ENCODE results near the gene CIRBP. TPM values are rescaled to one million over a fixed set of nuclear protein-coding genes. Genes with fewer than 3 reads are reported as not detected.
A peak's percentile ranks its signal among the peaks of the same experiment; 100 is the strongest.

The CIRBP gene
- total and polyA plus RNA-seq, 7 donors: 137 to 591 (median 296) TPM

DNA sequence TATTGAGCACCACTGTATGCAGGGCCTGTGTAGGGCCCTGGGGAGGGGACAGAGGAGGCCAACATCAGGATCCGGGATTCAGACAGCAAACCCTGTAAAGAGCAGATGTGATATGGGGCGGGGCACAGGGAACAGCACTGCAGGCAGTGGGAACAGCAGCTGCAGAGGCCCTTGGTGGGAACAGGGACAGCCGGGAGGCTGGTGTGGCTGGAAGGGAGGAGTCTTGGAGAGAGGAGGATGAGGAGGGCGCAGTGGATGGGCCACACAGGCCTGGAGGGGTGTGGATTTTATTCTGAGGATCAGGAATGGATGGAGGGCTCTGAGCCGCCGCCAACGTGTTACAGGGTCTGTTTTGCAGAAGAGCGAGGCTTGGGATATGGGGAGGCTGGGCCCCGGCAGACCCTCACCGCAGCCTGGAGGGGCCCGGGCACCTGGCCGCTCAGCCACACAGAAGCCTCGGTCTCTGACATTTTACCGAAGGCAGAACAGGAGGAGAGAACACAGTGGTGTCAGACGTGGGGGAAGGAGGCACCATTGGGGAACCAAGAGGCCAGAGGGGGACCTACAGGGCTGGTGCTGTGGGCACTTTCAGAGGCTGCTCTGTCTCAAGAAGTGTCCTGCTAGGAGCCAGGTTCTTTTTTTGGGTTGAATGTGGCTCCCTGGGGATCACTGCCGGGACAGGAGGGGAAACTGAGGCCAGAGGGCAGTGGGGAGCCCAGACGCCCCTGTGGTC, 23.5 kb downstream of the CIRBP start:
- ATAC-seq: no peak
- WGBS, 3 donors: 79 to 87% (median 80%) methylated on average over 17 of the region's 17 CpGs

DNA sequence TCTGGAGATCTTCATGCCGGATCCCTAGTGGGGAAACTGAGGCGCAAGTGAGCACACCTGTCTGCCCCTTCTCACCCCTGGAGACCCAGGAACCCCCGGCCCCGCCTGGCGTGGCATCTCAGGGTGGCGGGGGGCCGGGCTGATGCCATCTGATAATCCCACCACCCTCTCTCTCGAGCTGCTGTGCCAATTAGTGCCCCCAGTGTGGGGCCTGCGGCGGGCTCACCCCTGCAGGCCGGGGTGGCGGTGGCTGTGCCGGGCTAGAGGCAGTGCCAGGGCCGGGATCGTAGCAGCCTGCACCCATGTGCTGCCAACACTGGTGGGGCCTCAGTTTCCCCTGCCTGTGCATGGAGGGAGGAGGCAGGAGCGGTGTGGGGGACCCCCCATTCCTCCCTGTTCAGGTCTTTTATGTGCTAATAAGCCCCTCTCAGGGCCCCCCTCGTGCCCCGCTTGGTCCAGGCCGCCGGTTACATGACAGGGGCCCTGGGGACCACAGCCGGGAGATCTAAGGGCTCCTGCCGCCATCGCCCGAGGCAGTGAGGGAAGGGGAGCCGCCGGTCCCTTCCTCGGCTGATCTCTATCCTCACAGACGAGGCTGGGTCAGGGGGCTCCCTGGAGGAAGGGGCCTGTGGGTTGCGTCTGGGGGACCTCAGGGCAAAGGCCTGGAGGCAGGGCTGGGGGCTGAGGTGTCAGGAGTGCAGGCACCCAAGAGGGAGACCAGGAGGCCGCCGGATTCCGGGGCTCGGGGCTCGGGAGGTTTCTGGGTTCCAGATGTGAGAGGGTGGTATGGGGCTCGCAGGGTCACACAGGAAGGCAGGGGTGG, 24.9 kb downstream of the CIRBP start:
- no peak overlapping the region for H3K27ac ChIP-seq
- 66 to 76% (median 68%) methylated on average over 33 to 35 of the region's 35 CpGs for WGBS, 3 donors
- TF ChIP-seq, protein P1, sequence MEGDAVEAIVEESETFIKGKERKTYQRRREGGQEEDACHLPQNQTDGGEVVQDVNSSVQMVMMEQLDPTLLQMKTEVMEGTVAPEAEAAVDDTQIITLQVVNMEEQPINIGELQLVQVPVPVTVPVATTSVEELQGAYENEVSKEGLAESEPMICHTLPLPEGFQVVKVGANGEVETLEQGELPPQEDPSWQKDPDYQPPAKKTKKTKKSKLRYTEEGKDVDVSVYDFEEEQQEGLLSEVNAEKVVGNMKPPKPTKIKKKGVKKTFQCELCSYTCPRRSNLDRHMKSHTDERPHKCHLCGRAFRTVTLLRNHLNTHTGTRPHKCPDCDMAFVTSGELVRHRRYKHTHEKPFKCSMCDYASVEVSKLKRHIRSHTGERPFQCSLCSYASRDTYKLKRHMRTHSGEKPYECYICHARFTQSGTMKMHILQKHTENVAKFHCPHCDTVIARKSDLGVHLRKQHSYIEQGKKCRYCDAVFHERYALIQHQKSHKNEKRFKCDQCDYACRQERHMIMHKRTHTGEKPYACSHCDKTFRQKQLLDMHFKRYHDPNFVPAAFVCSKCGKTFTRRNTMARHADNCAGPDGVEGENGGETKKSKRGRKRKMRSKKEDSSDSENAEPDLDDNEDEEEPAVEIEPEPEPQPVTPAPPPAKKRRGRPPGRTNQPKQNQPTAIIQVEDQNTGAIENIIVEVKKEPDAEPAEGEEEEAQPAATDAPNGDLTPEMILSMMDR (IDR thresholded peaks at IDR 0.05): no peak
- no peaks in the 10 kb centered on the region for H3K4me1 ChIP-seq
- no peaks in the 10 kb centered on the region for H3K36me3 ChIP-seq (ENCODE audit: insufficient read depth in 1 of 2, low read depth in 1 of 2)
- no peaks in the 10 kb centered on the region for H3K9me3 ChIP-seq
- intact Hi-C loops (cut with DNase I): no loop called here
- H3K4me3 ChIP-seq: no peak overlapping the region
- H3K27me3 ChIP-seq (ENCODE audit: insufficient read depth in 3 of 3, low read length in 2 of 3): peaks cover 0 to 73% (median 17%) of the 10 kb centered on the region in 3 donors
- no peak for ATAC-seq
- no peak for DNase-seq

More for the DNA sequence above, 23.5 kb downstream of the CIRBP start:
- Histone ChIP-seq H3K4me3 (no peak overlapping the region), H3K27me3 (ENCODE audit: insufficient read depth in 3 of 3, low read length in 2 of 3) (peaks cover 0 to 81% (median 25%) of the 10 kb centered on the region in 3 donors), H3K36me3 (ENCODE audit: insufficient read depth in 1 of 2, low read depth in 1 of 2) (no peaks in the 10 kb centered on the region), H3K27ac (no peak overlapping the region), H3K9me3 (no peaks in the 10 kb centered on the region), H3K4me1 (no peaks in the 10 kb centered on the region)
- intact Hi-C loops (cut with DNase I): no loop called here
- DNase-seq: no peak
- TF ChIP-seq, protein P1 (IDR thresholded peaks at IDR 0.05): no peak

DNA sequence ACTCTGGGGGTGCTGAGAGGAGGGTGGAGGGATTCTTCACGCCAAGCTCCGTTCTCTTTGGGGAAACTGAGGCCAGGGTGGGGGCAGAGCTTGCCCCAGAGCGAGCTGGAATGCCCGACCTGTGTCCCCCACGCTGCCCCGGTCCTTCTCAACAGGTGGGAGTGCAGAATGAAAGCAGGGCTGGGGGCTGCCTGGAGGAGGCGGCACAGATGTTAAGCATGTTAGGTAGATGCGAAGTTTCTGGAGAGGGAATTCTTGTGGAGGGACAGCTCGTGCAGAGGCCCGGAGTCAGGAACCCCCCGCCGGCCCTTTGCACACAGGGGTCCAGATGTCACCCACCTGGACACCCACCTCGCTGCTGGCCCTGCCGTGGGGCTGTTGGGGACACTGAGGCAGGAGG, 25.6 kb downstream of the CIRBP start:
- H3K27ac ChIP-seq: no peak overlapping the region
- WGBS, 3 donors: 64 to 68% (median 66%) methylated on average over 14 of the region's 14 CpGs
- H3K4me3 ChIP-seq: no peak overlapping the region
- intact Hi-C loops (cut with DNase I): no loop called here
- no peak for DNase-seq
- peaks cover 0 to 68% (median 15%) of the 10 kb centered on the region in 3 donors for H3K27me3 ChIP-seq (ENCODE audit: insufficient read depth in 3 of 3, low read length in 2 of 3)
- H3K4me1 ChIP-seq: no peaks in the 10 kb centered on the region
- H3K36me3 ChIP-seq (ENCODE audit: insufficient read depth in 1 of 2, low read depth in 1 of 2): no peaks in the 10 kb centered on the region
- TF ChIP-seq, protein P1 (IDR thresholded peaks at IDR 0.05): no peak
- ATAC-seq: no peak
- no peaks in the 10 kb centered on the region for H3K9me3 ChIP-seq

DNA sequence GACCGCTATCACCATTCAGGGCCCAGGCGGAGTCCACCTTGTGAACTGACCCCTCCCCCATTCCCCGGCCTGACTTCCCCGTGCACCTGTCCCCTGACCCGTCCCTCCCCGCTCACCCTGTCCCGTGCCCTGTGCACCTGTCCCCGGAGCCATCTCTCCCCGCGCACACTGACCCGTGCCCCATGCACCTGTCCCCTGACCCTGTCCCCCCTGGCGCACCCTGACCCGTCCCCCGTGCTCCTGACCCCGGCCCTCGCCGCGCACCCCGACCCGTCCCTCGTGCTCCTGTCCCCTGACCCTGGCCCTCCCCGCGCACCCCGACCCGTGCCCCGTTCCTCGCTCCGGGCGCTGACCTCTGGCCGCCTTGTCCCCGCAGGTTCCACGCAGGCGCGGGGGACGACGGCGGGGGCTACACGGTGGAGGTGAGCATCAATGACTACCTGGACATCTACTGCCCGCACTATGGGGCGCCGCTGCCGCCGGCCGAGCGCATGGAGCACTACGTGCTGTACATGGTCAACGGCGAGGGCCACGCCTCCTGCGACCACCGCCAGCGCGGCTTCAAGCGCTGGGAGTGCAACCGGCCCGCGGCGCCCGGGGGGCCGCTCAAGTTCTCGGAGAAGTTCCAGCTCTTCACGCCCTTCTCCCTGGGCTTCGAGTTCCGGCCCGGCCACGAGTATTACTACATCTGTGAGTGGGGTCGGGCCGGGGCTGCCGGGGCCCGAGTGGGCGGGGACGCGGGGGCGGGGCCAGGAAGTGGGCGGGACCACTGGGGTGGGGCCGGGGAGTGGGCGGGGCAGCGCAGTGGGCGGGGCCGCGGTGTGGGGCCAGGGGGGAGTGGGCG, 26.3 kb downstream of the CIRBP start:
- Histone ChIP-seq H3K27me3 (ENCODE audit: insufficient read depth in 3 of 3, low read length in 2 of 3) (peaks cover 0 to 63% (median 15%) of the 10 kb centered on the region in 3 donors), H3K9me3 (no peaks in the 10 kb centered on the region), H3K36me3 (ENCODE audit: insufficient read depth in 1 of 2, low read depth in 1 of 2) (no peaks in the 10 kb centered on the region), H3K4me1 (no peaks in the 10 kb centered on the region), H3K4me3 (peak overlapping the region; percentile 39), H3K27ac (no peak overlapping the region)
- 6 to 13% (median 12%) methylated on average over 54 to 82 of the region's 82 CpGs for WGBS, 3 donors
- no peak for DNase-seq
- intact Hi-C loops (cut with DNase I): no loop called here
- peak in 3 of 4 donors; percentile 28 to 49 (median 47) for ATAC-seq
- TF ChIP-seq, protein P1 (IDR thresholded peaks at IDR 0.05): no peak

Measured in psoas muscle (tissue), 8 donors.